Ovary (tissue), 3 donors: ENCODE data around the gene SRSF9.

ENCODE experiments used
- CTCF ChIP-seq, 3 donors: fragments of 450-650 bp in 2 of 3; fragments of 200-600 bp in 1 of 3; IDR thresholded peaks; one replicate each; pipeline versions ENCODE4 v1.5.1 to v1.8.0; 2016 to 2022; ENCODE audit warnings: antibody characterized with exemption in 3 of 3, mild to moderate bottlenecking in 1 of 3
- EP300 ChIP-seq: sonication (generic); formaldehyde crosslinking; IDR thresholded peaks from one replicate; pipeline ENCODE4 v1.6.1; 2017; ENCODE audit warnings: antibody characterized with exemption
- POLR2A ChIP-seq: fragments of 450-650 bp; IDR thresholded peaks from one replicate; pipeline ENCODE4 v1.6.1; 2017; ENCODE audit warnings: antibody characterized with exemption, mild to moderate bottlenecking, moderate library complexity
- donor health status: DM: no; HTN: no; CAD: no.

DNA sequence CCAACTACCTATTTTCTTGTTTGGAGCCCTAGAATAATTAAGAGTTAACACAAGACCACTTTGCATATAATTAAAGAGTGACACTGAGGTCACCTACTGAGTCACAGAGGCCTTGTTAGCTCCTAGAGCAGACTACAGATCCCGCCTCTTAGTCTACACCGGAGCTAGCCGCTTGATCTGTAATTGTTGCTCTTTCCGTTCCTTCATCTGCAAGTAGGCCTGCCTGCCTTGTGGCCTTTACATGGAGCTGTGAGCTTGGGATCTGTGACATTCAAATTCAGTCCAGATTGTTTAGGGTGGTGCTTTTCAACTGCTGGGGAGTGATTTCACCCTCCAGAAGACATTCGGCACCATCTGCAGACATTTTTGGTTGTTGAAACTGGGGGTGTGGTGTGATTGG is 20.8 kb upstream of the SRSF9 start:
- TF ChIP-seq CTCF (IDR thresholded peaks at IDR 0.05), result no peak
- TF ChIP-seq EP300, result no peak
- no peak for TF ChIP-seq POLR2A
